Activated naive CD8-positive, alpha-beta T cell treated with anti-CD3 and anti-CD28 coated beads, Interleukin-2, amount 10 ng/mL, durations not matched to agents 7 days and 5 days (primary cell): ENCODE measurements around the gene P4HA2. TPM values are rescaled to one million over a fixed set of nuclear protein-coding genes. Genes with fewer than 3 reads are reported as not detected.

Source experiments
- ATAC-seq: fragments of 150-1000 bp; cut with Tn5 transposase; one replicate; pipeline ENCODE4 v1.10.0; 2021; ENCODE audit warnings: low read depth, moderate library complexity
- POLR2A ChIA-PET: fragments of 350-600 bp; sonication (Branson Sonifier 250); formaldehyde crosslinking; loops from one replicate; lab custom pipeline; 2021; ENCODE audit warnings: antibody characterized with exemption; lab: Charles Lee
- DNase-seq: peaks from one replicate; pipeline ENCODE4 v3.0.0; 2021
- H3K27ac Mint-ChIP-seq: one replicate; pipeline ENCODE4 v1.8.0; 2022; ENCODE audit warnings: mild to moderate bottlenecking, mixed read lengths
- H3K27me3 Mint-ChIP-seq: one replicate; pipeline ENCODE4 v1.8.0; 2022; ENCODE audit warnings: mild to moderate bottlenecking, moderate library complexity, mixed read lengths
- H3K36me3 Mint-ChIP-seq: one replicate; pipeline ENCODE4 v1.8.0; 2021; ENCODE audit warnings: mild to moderate bottlenecking, mixed read lengths
- H3K4me1 Mint-ChIP-seq: one replicate; pipeline ENCODE4 v1.8.0; 2021; ENCODE audit warnings: mixed read lengths
- H3K4me3 Mint-ChIP-seq: one replicate; pipeline ENCODE4 v1.8.0; 2022; ENCODE audit warnings: mild to moderate bottlenecking, moderate library complexity, mixed read lengths
- H3K9me3 Mint-ChIP-seq: one replicate; pipeline ENCODE4 v1.8.0; 2021; ENCODE audit warnings: mixed read lengths
- total RNA-seq, 2 experiments: library from RNA; stranded (reverse); gene quantifications; one replicate each; pipeline ENCODE4 v1.2.3, GENCODE V29; 2021

Gene P4HA2
- total RNA-seq, 2 experiments from 2014 or later, result 10.1 to 10.7 TPM

GRCh38 chr5:132219289-132219970 lies 8.2 kb downstream of the P4HA2 start:
- Mint-ChIP-seq H3K27ac (no peak overlapping the region), H3K4me3 (no peak overlapping the region), H3K27me3 (no peaks in the 10 kb centered on the region), H3K9me3 (no peaks in the 10 kb centered on the region), H3K36me3 (peaks cover 22% of the 10 kb centered on the region), H3K4me1 (peaks cover 2% of the 10 kb centered on the region)
- no peak for DNase-seq
- POLR2A ChIA-PET, result no interaction called here
- no peak for ATAC-seq

GRCh38 chr5:132218321-132218720 lies 9.3 kb downstream of the P4HA2 start:
- POLR2A ChIA-PET, result no interaction called here
- Mint-ChIP-seq H3K4me1 (peaks cover 2% of the 10 kb centered on the region), H3K9me3 (no peaks in the 10 kb centered on the region), H3K27ac (no peak overlapping the region), H3K4me3 (no peak overlapping the region), H3K36me3 (peaks cover 20% of the 10 kb centered on the region), H3K27me3 (no peaks in the 10 kb centered on the region)
- DNase-seq, result no peak
- no peak for ATAC-seq

- Mint-ChIP-seq H3K4me3 (no peak overlapping the region), H3K4me1 (no peaks in the 10 kb centered on the region), H3K27ac (no peak overlapping the region), H3K27me3 (no peaks in the 10 kb centered on the region), H3K36me3 (peaks cover 19% of the 10 kb centered on the region), H3K9me3 (no peaks in the 10 kb centered on the region)
- DNase-seq (no peak), ATAC-seq (no peak)
- POLR2A ChIA-PET, result no interaction called here
Measured at GRCh38 chr5:132215329-132215728, 12.3 kb downstream of the P4HA2 start.

GRCh38 chr5:132214491-132214890 lies 13.2 kb downstream of the P4HA2 start:
- H3K9me3 Mint-ChIP-seq, result no peaks in the 10 kb centered on the region
- POLR2A ChIA-PET, result no interaction called here
- ATAC-seq, result no peak
- no peaks in the 10 kb centered on the region for H3K27me3 Mint-ChIP-seq
- H3K4me1 Mint-ChIP-seq, result no peaks in the 10 kb centered on the region
- no peak overlapping the region for H3K4me3 Mint-ChIP-seq
- peaks cover 15% of the 10 kb centered on the region for H3K36me3 Mint-ChIP-seq
- DNase-seq, result no peak
- no peak overlapping the region for H3K27ac Mint-ChIP-seq

GRCh38 chr5:132213666-132214065 lies 14.0 kb downstream of the P4HA2 start:
- no peaks in the 10 kb centered on the region for H3K9me3 Mint-ChIP-seq
- no peak overlapping the region for H3K4me3 Mint-ChIP-seq
- H3K36me3 Mint-ChIP-seq, result peaks cover 12% of the 10 kb centered on the region
- DNase-seq (no peak), ATAC-seq (no peak)
- no peaks in the 10 kb centered on the region for H3K27me3 Mint-ChIP-seq
- H3K27ac Mint-ChIP-seq, result no peak overlapping the region
- H3K4me1 Mint-ChIP-seq, result no peaks in the 10 kb centered on the region
- POLR2A ChIA-PET, result no interaction called here

- POLR2A ChIA-PET, result interaction anchor here (0.6 kb wide), 1 partner anchor 25 kb away, joined by 3 read pairs; no protein-coding TSS in a partner anchor
- ATAC-seq (no peak), DNase-seq (no peak)
- Mint-ChIP-seq H3K4me3 (no peak overlapping the region), H3K36me3 (peaks cover 9% of the 10 kb centered on the region), H3K27ac (no peak overlapping the region), H3K4me1 (peaks cover 2% of the 10 kb centered on the region), H3K9me3 (no peaks in the 10 kb centered on the region), H3K27me3 (no peaks in the 10 kb centered on the region)
Measured at GRCh38 chr5:132211787-132212186, 15.9 kb downstream of the P4HA2 start.

- no peaks in the 10 kb centered on the region for H3K27me3 Mint-ChIP-seq
- H3K4me3 Mint-ChIP-seq, result no peak overlapping the region
- POLR2A ChIA-PET, result no interaction called here
- no peaks in the 10 kb centered on the region for H3K9me3 Mint-ChIP-seq
- no peak for DNase-seq
- no peak for ATAC-seq
- H3K36me3 Mint-ChIP-seq, result peaks cover 8% of the 10 kb centered on the region
- no peak overlapping the region for H3K27ac Mint-ChIP-seq
- H3K4me1 Mint-ChIP-seq, result peaks cover 2% of the 10 kb centered on the region
Measured at GRCh38 chr5:132210944-132211343, 16.7 kb downstream of the P4HA2 start.

- POLR2A ChIA-PET, result no interaction called here
- peaks cover 10% of the 10 kb centered on the region for H3K36me3 Mint-ChIP-seq
- peaks cover 2% of the 10 kb centered on the region for H3K4me1 Mint-ChIP-seq
Measured at GRCh38 chr5:132209901-132210545, 17.6 kb downstream of the P4HA2 start.

GRCh38 chr5:132209131-132209530 lies 18.5 kb downstream of the P4HA2 start:
- ATAC-seq (no peak), DNase-seq (no peak)
- POLR2A ChIA-PET, result no interaction called here
- H3K9me3 Mint-ChIP-seq, result no peaks in the 10 kb centered on the region
- no peak overlapping the region for H3K27ac Mint-ChIP-seq
- H3K4me3 Mint-ChIP-seq, result no peak overlapping the region
- no peaks in the 10 kb centered on the region for H3K27me3 Mint-ChIP-seq
- H3K36me3 Mint-ChIP-seq, result peaks cover 13% of the 10 kb centered on the region
- peaks cover 2% of the 10 kb centered on the region for H3K4me1 Mint-ChIP-seq

More at GRCh38 chr5:132209901-132210545, 17.6 kb downstream of the P4HA2 start:
- Mint-ChIP-seq H3K27me3 (no peaks in the 10 kb centered on the region), H3K27ac (no peak overlapping the region), H3K4me3 (no peak overlapping the region), H3K9me3 (no peaks in the 10 kb centered on the region)
- no peak for ATAC-seq
- DNase-seq, result no peak

- Mint-ChIP-seq H3K36me3 (peaks cover 13% of the 10 kb centered on the region), H3K4me3 (no peak overlapping the region), H3K27ac (no peak overlapping the region), H3K4me1 (peaks cover 2% of the 10 kb centered on the region), H3K9me3 (no peaks in the 10 kb centered on the region), H3K27me3 (no peaks in the 10 kb centered on the region)
- ATAC-seq (no peak), DNase-seq (no peak)
- POLR2A ChIA-PET, result no interaction called here
Measured at GRCh38 chr5:132207778-132208177, 19.9 kb downstream of the P4HA2 start.

- DNase-seq (no peak), ATAC-seq (no peak)
- Mint-ChIP-seq H3K9me3 (no peaks in the 10 kb centered on the region), H3K27me3 (no peaks in the 10 kb centered on the region), H3K4me3 (no peak overlapping the region), H3K4me1 (peaks cover 2% of the 10 kb centered on the region), H3K27ac (no peak overlapping the region), H3K36me3 (peaks cover 13% of the 10 kb centered on the region)
- POLR2A ChIA-PET, result no interaction called here
Measured at GRCh38 chr5:132206782-132207181, 20.9 kb downstream of the P4HA2 start.

GRCh38 chr5:132205385-132206125 lies 22.1 kb downstream of the P4HA2 start:
- DNase-seq (no peak), ATAC-seq (no peak)
- Mint-ChIP-seq H3K9me3 (no peaks in the 10 kb centered on the region), H3K27ac (no peak overlapping the region), H3K4me3 (no peak overlapping the region), H3K4me1 (peaks cover 2% of the 10 kb centered on the region), H3K27me3 (no peaks in the 10 kb centered on the region), H3K36me3 (peaks cover 16% of the 10 kb centered on the region)
- POLR2A ChIA-PET, result no interaction called here

- Mint-ChIP-seq H3K27me3 (no peaks in the 10 kb centered on the region), H3K4me1 (peaks cover 2% of the 10 kb centered on the region), H3K9me3 (no peaks in the 10 kb centered on the region), H3K36me3 (peaks cover 16% of the 10 kb centered on the region), H3K27ac (no peak overlapping the region), H3K4me3 (no peak overlapping the region)
- ATAC-seq (no peak), DNase-seq (no peak)
- POLR2A ChIA-PET, result no interaction called here
Measured at GRCh38 chr5:132204371-132205135, 23.1 kb downstream of the P4HA2 start.
